Medulla oblongata (tissue), 1 donor: ENCODE measurements around the gene PRXL2C.

ENCODE experiments used
- DNase-seq: peaks from one replicate; pipeline ENCODE4 v3.0.0-alpha.2; 2015; ENCODE audit errors: extremely low spot score

The PRXL2C gene

DNA sequence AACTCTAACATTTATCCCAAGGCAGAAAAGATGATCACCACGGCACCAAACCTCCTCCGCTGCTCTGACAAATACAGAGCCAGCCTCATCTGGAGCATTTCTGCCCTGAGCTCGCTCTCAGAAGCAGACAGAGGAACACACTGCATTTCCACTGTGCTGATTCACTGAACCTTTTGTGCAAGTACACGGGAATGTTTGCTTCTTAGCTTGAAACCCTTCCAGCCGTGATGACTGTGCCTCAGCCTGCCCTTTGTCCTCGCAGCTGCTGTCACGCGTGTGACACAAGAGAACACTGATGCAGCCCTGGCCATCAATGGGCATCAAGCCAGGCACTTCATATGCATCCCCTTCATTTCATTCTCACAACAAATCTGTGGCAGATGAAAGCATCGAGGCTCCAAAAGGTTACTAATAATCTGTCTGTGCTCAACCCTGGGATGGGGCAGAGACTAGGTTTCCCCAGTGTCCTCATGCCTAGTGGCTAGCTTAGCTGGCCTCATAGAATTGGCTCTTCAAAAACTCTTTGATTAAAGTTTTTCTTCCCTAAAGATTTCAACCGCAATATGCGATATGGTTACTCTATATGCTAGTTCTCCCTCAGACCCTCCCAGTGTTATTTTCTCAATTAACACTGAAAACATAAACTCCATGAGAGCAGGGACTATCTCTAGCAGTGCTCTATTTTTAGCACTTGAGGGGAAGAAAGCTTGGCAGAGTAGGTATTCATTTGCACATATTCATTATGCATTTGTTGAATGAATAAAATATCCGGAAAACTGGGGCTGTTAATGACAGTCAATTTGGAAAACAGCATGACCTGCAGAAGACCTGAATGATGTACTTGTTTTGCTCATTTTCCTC, 42.8 kb downstream of the PRXL2C start:
- DNase-seq, result peak; percentile 93

- peak; percentile 36 for DNase-seq
These were observed 43.8 kb downstream of the PRXL2C start for GRCh38 chr9:96611302-96611701.

GRCh38 chr9:96609732-96610131, 45.4 kb downstream of the PRXL2C start:
- peak; percentile 37 for DNase-seq

GRCh38 chr9:96607971-96608370, 47.1 kb downstream of the PRXL2C start:
- DNase-seq, result no peak

- no peak for DNase-seq
These were observed 49.8 kb downstream of the PRXL2C start for GRCh38 chr9:96605328-96605727.

DNA sequence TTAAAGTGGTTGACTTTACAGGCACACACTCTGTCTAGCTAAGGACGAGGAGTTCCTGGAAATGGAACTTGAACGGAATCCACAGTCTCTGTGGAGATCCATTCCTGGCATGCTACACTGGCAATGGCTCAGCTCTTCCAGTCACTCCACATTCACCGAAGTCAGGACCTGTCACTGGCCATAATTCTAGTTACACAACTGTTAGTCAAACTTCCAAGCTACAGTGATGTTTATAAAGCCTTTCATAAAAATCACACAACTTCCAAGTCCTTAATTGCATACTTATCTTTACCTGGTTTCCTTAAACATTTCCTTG, 51.2 kb downstream of the PRXL2C start:
- DNase-seq, result peak; percentile 65

GRCh38 chr9:96603305-96604003, 51.7 kb downstream of the PRXL2C start:
- no peak for DNase-seq

DNA sequence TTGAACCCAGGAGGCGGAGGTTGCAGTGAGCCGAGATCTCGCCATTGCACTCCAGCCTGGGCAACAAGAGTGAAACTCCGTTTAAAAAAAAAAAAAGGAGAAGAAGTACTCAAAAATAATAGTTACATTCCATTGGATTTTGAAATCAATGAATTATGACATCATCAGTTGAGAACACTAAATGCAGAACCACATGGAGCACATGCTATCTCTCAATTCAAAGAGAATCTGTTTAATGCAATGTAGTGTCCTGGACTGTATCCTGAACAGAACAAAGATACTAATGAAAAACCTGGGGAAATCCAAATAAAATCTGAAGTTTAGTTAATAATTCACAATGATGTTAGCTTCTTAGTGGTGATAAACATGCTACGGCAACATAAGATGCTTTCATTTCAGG, 55.8 kb downstream of the PRXL2C start:
- no peak for DNase-seq

- no peak for DNase-seq
These were observed 58.5 kb downstream of the PRXL2C start for GRCh38 chr9:96596601-96597111.
